GM21526 (cell line): ENCODE results near the gene PLXNA2.

ENCODE experiments used
- ATAC-seq: cut with Tn5 transposase; IDR thresholded peaks from one replicate; pipeline ENCODE4 v1.9.1; 2021; ENCODE audit warnings: moderate library complexity; ENCODE audit not compliant: unreplicated experiment, low FRiP score

The PLXNA2 gene

GRCh38 chr1:208081972-208082371, 162.2 kb downstream of the PLXNA2 start:
- ATAC-seq, result no peak

- ATAC-seq, result no peak
Measured at GRCh38 chr1:208080396-208081286, 163.5 kb downstream of the PLXNA2 start.

GRCh38 chr1:208079161-208079560, 165.0 kb downstream of the PLXNA2 start:
- no peak for ATAC-seq

GRCh38 chr1:208078752-208079151, 165.4 kb downstream of the PLXNA2 start:
- no peak for ATAC-seq

- no peak for ATAC-seq
Measured at GRCh38 chr1:208077232-208078075, 166.7 kb downstream of the PLXNA2 start.

GRCh38 chr1:208074353-208074752, 169.8 kb downstream of the PLXNA2 start:
- no peak for ATAC-seq

GRCh38 chr1:208071435-208072031, 172.7 kb downstream of the PLXNA2 start:
- no peak for ATAC-seq

- ATAC-seq, result no peak
Measured at GRCh38 chr1:208069908-208070307, 174.3 kb downstream of the PLXNA2 start.

- ATAC-seq, result no peak
Measured at GRCh38 chr1:208069317-208069716, 174.9 kb downstream of the PLXNA2 start.

- ATAC-seq, result no peak
Measured at GRCh38 chr1:208068908-208069307, 175.3 kb downstream of the PLXNA2 start.

GRCh38 chr1:208068407-208068806, 175.8 kb downstream of the PLXNA2 start:
- ATAC-seq, result no peak

GRCh38 chr1:208066583-208066982, 177.6 kb downstream of the PLXNA2 start:
- no peak for ATAC-seq

- no peak for ATAC-seq
Measured at GRCh38 chr1:208065862-208066261, 178.3 kb downstream of the PLXNA2 start.

- ATAC-seq, result no peak
Measured at GRCh38 chr1:208061632-208062031, 182.6 kb downstream of the PLXNA2 start.

GRCh38 chr1:208061118-208061517, 183.1 kb downstream of the PLXNA2 start:
- no peak for ATAC-seq

GRCh38 chr1:208060215-208060869, 183.8 kb downstream of the PLXNA2 start:
- no peak for ATAC-seq

- ATAC-seq, result no peak
Measured at GRCh38 chr1:208059409-208060001, 184.7 kb downstream of the PLXNA2 start.

GRCh38 chr1:208058756-208059155, 185.4 kb downstream of the PLXNA2 start:
- ATAC-seq, result no peak

GRCh38 chr1:208058267-208058666, 185.9 kb downstream of the PLXNA2 start:
- no peak for ATAC-seq

- ATAC-seq, result no peak
Measured at GRCh38 chr1:208057056-208057455, 187.1 kb downstream of the PLXNA2 start.
